ENCODE measurements around the gene NUDT9. TPM values are rescaled to one million over a fixed set of nuclear protein-coding genes. Genes with fewer than 3 reads are reported as not detected.
"Not testable (repeated sequence)": the region's sequence is repeated elsewhere in the genome, so short reads cannot be mapped to it uniquely, and the experiment has no call there.

The NUDT9 gene
- 8.0 and 10.1 TPM in 2 replicates for total RNA-seq (2014; rRNA removed; shearing (Covaris generic))

GRCh38 chr4:87422104-87423052 is at the start of gene NUDT9:
TSS of gene NUDT9 (plus strand) at chr4:87422573. CDS start at chr4:87422906, 333 bp downstream.
- no peaks in the 10 kb centered on the region for H3K27me3 ChIP-seq (replicated peaks)
- H3K4me1 ChIP-seq (replicated peaks) = peaks cover 33% of the 10 kb centered on the region
- H3K4me3 ChIP-seq = peak within 1 kb of the TSS; percentile 58
- DNase-seq (ENCODE audit: low read depth in 1 of 2, low spot score in 2 of 2) = peak; percentile 93 to 97
- H3K9me3 ChIP-seq (replicated peaks) = no peaks in the 10 kb centered on the region
- peak within 1 kb of the TSS; percentile 69 for H3K27ac ChIP-seq
- no peaks in the 10 kb centered on the region for H3K36me3 ChIP-seq

GRCh38 chr4:87375719-87376291 is 46.6 kb upstream of the NUDT9 start:
- H3K27me3 ChIP-seq (replicated peaks) = no peaks in the 10 kb centered on the region
- H3K27ac ChIP-seq = no peak overlapping the region
- no peaks in the 10 kb centered on the region for H3K9me3 ChIP-seq (replicated peaks)
- H3K4me1 ChIP-seq (replicated peaks) = no peaks in the 10 kb centered on the region
- no peak overlapping the region for H3K4me3 ChIP-seq
- peaks cover 26% of the 10 kb centered on the region for H3K36me3 ChIP-seq
- peak in 1 of 2 experiments; percentile 33 for DNase-seq (ENCODE audit: low read depth in 1 of 2, low spot score in 2 of 2)

- Histone ChIP-seq H3K27me3 (replicated peaks) (no peaks in the 10 kb centered on the region), H3K9me3 (replicated peaks) (no peaks in the 10 kb centered on the region), H3K27ac (no peak overlapping the region), H3K4me3 (no peak overlapping the region), H3K36me3 (peaks cover 13% of the 10 kb centered on the region), H3K4me1 (replicated peaks) (no peaks in the 10 kb centered on the region)
- no peak for DNase-seq (ENCODE audit: low read depth in 1 of 2, low spot score in 2 of 2)
Measured at GRCh38 chr4:87377816-87378215, 44.6 kb upstream of the NUDT9 start.

DNA sequence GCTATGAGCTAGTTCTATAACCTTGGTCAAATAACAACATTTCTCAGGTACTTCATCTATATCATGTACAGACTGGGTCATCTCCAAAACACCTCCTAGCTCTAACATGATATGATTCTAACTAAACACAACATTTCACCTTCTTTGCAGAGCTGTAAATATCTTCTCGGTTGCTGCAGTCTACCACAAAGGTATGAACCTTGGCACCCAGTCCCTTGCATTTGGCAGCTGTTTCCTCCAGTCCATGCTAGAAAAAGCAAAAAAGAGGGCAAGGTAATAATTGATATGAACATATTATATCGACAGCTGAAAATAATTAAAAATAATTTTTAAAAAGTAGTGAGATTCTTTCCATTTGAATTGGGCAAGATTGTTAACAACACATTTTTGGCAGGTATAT is 40.3 kb upstream of the NUDT9 start:
- no peaks in the 10 kb centered on the region for H3K4me1 ChIP-seq (replicated peaks)
- H3K36me3 ChIP-seq = no peaks in the 10 kb centered on the region
- H3K9me3 ChIP-seq (replicated peaks) = no peaks in the 10 kb centered on the region
- H3K27me3 ChIP-seq (replicated peaks) = no peaks in the 10 kb centered on the region
- no peak overlapping the region for H3K27ac ChIP-seq
- H3K4me3 ChIP-seq = no peak overlapping the region
- no peak for DNase-seq (ENCODE audit: low read depth in 1 of 2, low spot score in 2 of 2)

GRCh38 chr4:87382931-87383330 is 39.4 kb upstream of the NUDT9 start:
- H3K4me1 ChIP-seq (replicated peaks) = no peaks in the 10 kb centered on the region
- H3K36me3 ChIP-seq = no peaks in the 10 kb centered on the region
- no peaks in the 10 kb centered on the region for H3K27me3 ChIP-seq (replicated peaks)
- H3K4me3 ChIP-seq = no peak overlapping the region
- DNase-seq (ENCODE audit: low read depth in 1 of 2, low spot score in 2 of 2) = no peak
- no peak overlapping the region for H3K27ac ChIP-seq
- H3K9me3 ChIP-seq (replicated peaks) = no peaks in the 10 kb centered on the region

DNA sequence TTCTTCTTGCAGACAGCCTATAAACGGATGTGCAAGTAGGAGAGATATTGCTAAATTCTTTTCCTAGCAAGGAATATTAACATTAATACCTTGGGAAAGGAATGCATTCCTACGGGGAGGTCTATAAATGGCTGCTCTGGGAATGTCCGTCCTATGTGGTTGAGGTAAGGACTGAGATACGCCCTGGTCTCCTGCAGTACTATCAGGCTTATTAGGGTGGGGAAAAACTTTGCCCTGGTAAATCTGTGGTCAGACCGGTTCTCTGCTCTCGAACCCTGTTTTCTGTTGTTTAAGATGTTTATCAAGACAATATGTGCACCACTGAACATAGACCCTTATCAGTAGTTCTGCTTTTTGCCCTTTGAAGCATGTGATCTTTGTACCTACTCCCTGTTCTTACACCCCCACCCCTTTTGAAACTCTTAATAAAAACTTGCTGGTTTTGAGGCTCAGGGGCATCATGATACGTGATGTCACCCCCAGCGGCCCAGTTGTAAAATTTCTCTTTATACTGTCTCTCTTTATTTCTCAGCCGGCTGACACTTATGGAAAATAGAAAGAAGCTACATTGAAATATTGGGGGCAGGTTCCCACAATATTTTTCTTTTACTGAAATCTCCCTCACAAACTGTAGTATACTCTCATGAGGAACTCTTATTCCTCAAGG is 37.8 kb upstream of the NUDT9 start:
- H3K27ac ChIP-seq; H3K4me3 ChIP-seq; H3K9me3 ChIP-seq (replicated peaks); H3K4me1 ChIP-seq (replicated peaks); H3K36me3 ChIP-seq; DNase-seq (ENCODE audit: low read depth in 1 of 2, low spot score in 2 of 2); H3K27me3 ChIP-seq (replicated peaks): not testable (repeated sequence)

DNA sequence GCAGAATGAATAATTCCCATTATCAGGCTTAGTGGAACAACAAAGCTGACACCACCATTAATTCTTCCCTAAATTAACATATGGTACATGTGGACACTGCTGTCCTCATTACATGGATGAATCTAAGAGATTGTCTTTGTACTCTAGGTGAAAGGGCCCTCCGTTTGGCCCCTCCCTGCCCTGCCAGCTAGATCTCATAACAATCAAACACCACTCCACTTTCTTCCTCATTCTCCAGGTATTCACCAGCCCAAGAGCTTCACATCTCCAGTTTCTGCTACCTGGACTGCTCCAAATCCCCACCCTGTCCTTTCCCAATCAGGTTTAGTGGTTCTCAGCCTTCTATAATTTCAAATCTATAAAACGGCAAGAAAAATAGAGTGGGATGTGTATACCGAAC is 35.1 kb upstream of the NUDT9 start:
- DNase-seq (ENCODE audit: low read depth in 1 of 2, low spot score in 2 of 2) = no peak
- Histone ChIP-seq H3K9me3 (replicated peaks) (no peaks in the 10 kb centered on the region), H3K4me3 (no peak overlapping the region), H3K4me1 (replicated peaks) (peaks cover 5% of the 10 kb centered on the region), H3K27ac (no peak overlapping the region), H3K36me3 (0 out of 2 replicates have a peak, but pooled peaks cover 3% of the 10 kb centered on the region), H3K27me3 (replicated peaks) (no peaks in the 10 kb centered on the region)

DNA sequence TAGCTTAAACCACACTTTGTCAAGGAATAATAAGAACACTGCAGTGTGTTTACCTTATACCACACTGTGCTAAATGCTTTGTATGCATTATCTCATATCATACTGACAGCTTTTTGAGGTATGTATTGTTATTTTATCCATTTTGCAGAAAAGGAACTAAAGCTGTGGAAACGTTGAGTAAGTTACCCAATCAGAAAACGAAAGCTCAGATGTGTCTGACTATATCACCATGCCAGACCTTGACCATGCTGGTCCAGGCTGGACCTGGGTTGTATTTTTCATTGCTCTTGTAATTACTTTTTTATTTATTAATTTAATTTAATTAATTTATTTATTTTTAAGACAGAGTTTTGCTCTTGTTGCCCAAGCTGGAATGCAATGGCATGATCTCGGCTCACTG is 33.5 kb upstream of the NUDT9 start:
- no peak for DNase-seq (ENCODE audit: low read depth in 1 of 2, low spot score in 2 of 2)
- H3K9me3 ChIP-seq (replicated peaks) = no peaks in the 10 kb centered on the region
- H3K27ac ChIP-seq = no peak overlapping the region
- no peaks in the 10 kb centered on the region for H3K27me3 ChIP-seq (replicated peaks)
- 0 out of 2 replicates have a peak, but pooled peaks cover 3% of the 10 kb centered on the region for H3K36me3 ChIP-seq
- no peak overlapping the region; the same call in 1 of the 2 replicates for H3K4me3 ChIP-seq
- peaks cover 5% of the 10 kb centered on the region for H3K4me1 ChIP-seq (replicated peaks)

DNA sequence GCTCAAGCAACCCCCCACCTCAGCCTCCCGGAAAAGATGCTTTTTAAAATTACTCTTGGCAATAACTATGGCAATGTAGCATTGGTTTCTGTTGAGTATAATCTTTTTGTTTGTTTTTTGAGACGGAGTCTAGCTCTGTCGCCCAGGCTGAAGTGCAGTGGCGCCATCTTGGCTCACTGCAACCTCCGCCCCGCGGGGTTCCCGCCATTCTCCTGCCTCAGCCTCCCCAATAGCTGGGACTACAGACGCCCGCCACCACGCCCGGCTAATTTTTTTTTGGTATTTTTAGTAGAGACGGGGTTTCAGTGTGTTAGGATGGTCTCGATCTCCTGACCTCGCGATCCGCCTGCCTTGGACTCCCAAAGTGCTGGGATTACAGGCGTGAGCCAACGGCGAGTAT is 32.3 kb upstream of the NUDT9 start:
- Histone ChIP-seq H3K4me3 (peak overlapping the region; percentile 49), H3K27ac (peak overlapping the region; percentile 65)
- H3K9me3 ChIP-seq (replicated peaks); H3K36me3 ChIP-seq; H3K27me3 ChIP-seq (replicated peaks); H3K4me1 ChIP-seq (replicated peaks): not testable (repeated sequence)
- peak in 1 of 2 experiments; percentile 23 for DNase-seq (ENCODE audit: low read depth in 1 of 2, low spot score in 2 of 2)

GRCh38 chr4:87390551-87390890 is 31.9 kb upstream of the NUDT9 start:
- Histone ChIP-seq H3K4me1 (replicated peaks) (peaks cover 5% of the 10 kb centered on the region), H3K27ac (peak overlapping the region; percentile 65), H3K9me3 (replicated peaks) (no peaks in the 10 kb centered on the region), H3K27me3 (replicated peaks) (no peaks in the 10 kb centered on the region), H3K4me3 (peak overlapping the region; percentile 49), H3K36me3 (0 out of 2 replicates have a peak, but pooled peaks cover 3% of the 10 kb centered on the region)
- DNase-seq (ENCODE audit: low read depth in 1 of 2, low spot score in 2 of 2) = no peak

DNA sequence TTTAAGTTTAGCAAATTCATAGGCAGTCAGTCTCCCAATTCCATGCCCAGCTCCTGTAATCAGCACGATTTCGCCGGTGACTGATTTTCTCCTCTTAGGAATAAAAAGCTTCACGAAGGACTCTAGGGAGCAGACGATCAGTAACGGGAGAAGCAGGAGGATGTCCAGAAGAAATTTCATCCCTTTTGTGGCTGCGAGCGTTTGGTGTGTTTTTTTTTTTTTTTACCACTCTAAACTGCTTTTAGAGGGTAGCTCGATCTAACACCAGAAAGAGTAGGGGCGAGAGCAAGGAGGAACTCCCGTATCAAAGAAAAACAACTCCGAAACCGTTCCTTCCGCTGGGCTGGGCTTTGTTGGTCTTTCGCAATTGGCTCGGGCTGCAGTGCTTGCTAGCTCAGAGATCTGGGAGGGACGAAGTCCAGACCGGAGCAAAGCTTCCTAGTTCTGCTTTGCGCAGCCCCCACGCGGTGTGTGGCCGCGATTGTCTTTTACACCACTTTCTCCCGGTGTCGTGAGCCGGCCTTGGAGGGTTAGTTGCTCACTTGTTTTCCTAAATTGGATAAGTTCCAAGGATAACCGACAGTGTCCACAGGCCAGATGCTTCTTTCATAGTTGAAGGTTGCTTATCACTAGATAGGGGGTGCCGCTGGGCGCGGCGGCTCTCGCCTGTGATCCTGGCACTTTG is 31.3 kb upstream of the NUDT9 start, which contains the start of gene HSD17B11:
HSD17B11 (minus strand) TSS at position 298 of the 685 bp plus-strand sequence; CDS start at position 180, 118 bp downstream.
- Histone ChIP-seq H3K27ac (peak within 1 kb of the TSS; percentile 65), H3K4me1 (replicated peaks) (peaks cover 5% of the 10 kb centered on the region), H3K4me3 (peak within 1 kb of the TSS; percentile 49), H3K36me3 (0 out of 2 replicates have a peak, but pooled peaks cover 3% of the 10 kb centered on the region), H3K27me3 (replicated peaks) (no peaks in the 10 kb centered on the region), H3K9me3 (replicated peaks) (no peaks in the 10 kb centered on the region)
- peak; percentile 93 to 94 for DNase-seq (ENCODE audit: low read depth in 1 of 2, low spot score in 2 of 2)

DNA sequence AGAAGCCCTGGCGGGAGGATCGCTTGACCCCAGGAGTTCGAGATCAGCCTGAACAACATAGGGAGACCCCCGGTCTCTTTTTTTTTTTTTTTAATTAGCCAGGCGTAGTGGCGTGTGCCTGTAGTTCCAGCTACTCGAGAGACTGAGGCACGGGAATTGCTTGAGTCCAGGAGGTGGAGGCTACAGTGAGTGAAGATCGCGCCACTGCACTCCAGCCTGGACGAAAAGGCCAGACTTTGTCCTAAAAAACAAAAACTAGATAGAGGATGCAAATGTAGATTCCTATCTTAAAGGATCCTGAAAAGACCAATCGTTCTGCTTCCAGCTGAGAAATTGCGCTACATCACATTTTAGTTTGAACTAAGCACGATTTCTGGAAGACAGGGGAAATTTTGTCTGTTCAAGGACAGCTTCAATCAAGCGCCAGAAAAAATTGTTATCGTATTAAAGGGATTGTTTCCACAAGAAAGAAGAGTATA is 30.8 kb upstream of the NUDT9 start:
- no peak for DNase-seq (ENCODE audit: low read depth in 1 of 2, low spot score in 2 of 2)
- Histone ChIP-seq H3K36me3 (0 out of 2 replicates have a peak, but pooled peaks cover 3% of the 10 kb centered on the region), H3K4me1 (replicated peaks) (peaks cover 5% of the 10 kb centered on the region), H3K9me3 (replicated peaks) (no peaks in the 10 kb centered on the region), H3K27ac (peak overlapping the region; percentile 65), H3K4me3 (peak overlapping the region; percentile 49), H3K27me3 (replicated peaks) (no peaks in the 10 kb centered on the region)

- Histone ChIP-seq H3K4me1 (replicated peaks) (peaks cover 5% of the 10 kb centered on the region), H3K27me3 (replicated peaks) (no peaks in the 10 kb centered on the region), H3K9me3 (replicated peaks) (no peaks in the 10 kb centered on the region), H3K4me3 (no peak overlapping the region), H3K36me3 (0 out of 2 replicates have a peak, but pooled peaks cover 3% of the 10 kb centered on the region), H3K27ac (no peak overlapping the region)
- no peak for DNase-seq (ENCODE audit: low read depth in 1 of 2, low spot score in 2 of 2)
Measured at GRCh38 chr4:87392183-87392582, 30.2 kb upstream of the NUDT9 start.

Data from SJSA1 (cell line).